ENCODE data around the gene FANCI. TPM values are rescaled to one million over a fixed set of nuclear protein-coding genes. Genes with fewer than 3 reads are reported as not detected.

Gene FANCI
- total and polyA plus RNA-seq, 7 experiments from 2014 or later = 4.4 to 132 (median 9.6) TPM

- intact Hi-C loops (cut with micrococcal nuclease) = no loop called here
These were observed 99.1 kb downstream of the FANCI start for GRCh38 chr15:89342840-89343239.

GRCh38 chr15:89345248-89345647, 101.5 kb downstream of the FANCI start:
- H3K27ac Mint-ChIP-seq = no peak overlapping the region
- peaks cover 0 to 3% (median 0%) of the 10 kb centered on the region in 11 donors for H3K9me3 Mint-ChIP-seq
- Histone ChIP-seq H3K27ac (ENCODE audit: low read depth, low read length) (no peak overlapping the region), H3K9me3 (ENCODE audit: control insufficient read depth in 2 of 3, low read length in 3 of 3) (no peaks in the 10 kb centered on the region), H3K27me3 (ENCODE audit: control insufficient read depth in 2 of 2, insufficient read depth in 2 of 2, low read length in 2 of 2) (peaks cover 0 to 6% of the 10 kb centered on the region in 2 donors), H3K36me3 (ENCODE audit: control insufficient read depth in 2 of 3, insufficient read depth in 3 of 3, low read length in 3 of 3) (no peaks in the 10 kb centered on the region), H3K4me1 (ENCODE audit: control insufficient read depth in 2 of 2, insufficient read depth in 2 of 2, low read length in 2 of 2) (no peaks in the 10 kb centered on the region), H3K4me3 (ENCODE audit: low read length) (no peak overlapping the region)
- peaks cover 0 to 4% (median 0%) of the 10 kb centered on the region in 7 donors for H3K4me1 Mint-ChIP-seq
- ChIA-PET CTCF (interaction anchor here (0.6 to 1.8 kb wide), 2 partner anchors 13 to 157 kb away, joined by 3 to 5 read pairs; no protein-coding TSS in a partner anchor), POLR2A (no interaction called here)
- ATAC-seq = no peak
- no peak for DNase-seq
- H3K4me3 Mint-ChIP-seq = no peak overlapping the region
- intact Hi-C loops (cut with micrococcal nuclease) = no loop called here
- peaks cover 0 to 3% (median 0%) of the 10 kb centered on the region in 5 donors for H3K36me3 Mint-ChIP-seq
- H3K27me3 Mint-ChIP-seq = peaks cover 4 to 25% (median 9%) of the 10 kb centered on the region in 5 donors

More at GRCh38 chr15:89342840-89343239, 99.1 kb downstream of the FANCI start:
- Mint-ChIP-seq H3K9me3 (peaks cover 0 to 3% (median 0%) of the 10 kb centered on the region in 11 donors), H3K4me1 (peaks cover 0 to 3% (median under 1%) of the 10 kb centered on the region in 7 donors), H3K27ac (no peak overlapping the region), H3K4me3 (no peak overlapping the region), H3K36me3 (peaks cover 0 to 3% (median 0%) of the 10 kb centered on the region in 5 donors), H3K27me3 (peaks cover 4 to 22% (median 5%) of the 10 kb centered on the region in 5 donors)
- Histone ChIP-seq H3K27ac (ENCODE audit: low read depth, low read length) (no peak overlapping the region), H3K36me3 (ENCODE audit: control insufficient read depth in 2 of 3, insufficient read depth in 3 of 3, low read length in 3 of 3) (no peaks in the 10 kb centered on the region), H3K4me3 (ENCODE audit: low read length) (no peak overlapping the region), H3K27me3 (ENCODE audit: control insufficient read depth in 2 of 2, insufficient read depth in 2 of 2, low read length in 2 of 2) (peaks cover 0 to 2% of the 10 kb centered on the region in 2 donors), H3K4me1 (ENCODE audit: control insufficient read depth in 2 of 2, insufficient read depth in 2 of 2, low read length in 2 of 2) (no peaks in the 10 kb centered on the region), H3K9me3 (ENCODE audit: control insufficient read depth in 2 of 3, low read length in 3 of 3) (no peaks in the 10 kb centered on the region)
- ChIA-PET CTCF (no interaction called here), POLR2A (no interaction called here)
- ATAC-seq = no peak
- DNase-seq = no peak

- Mint-ChIP-seq H3K36me3 (peaks cover 0 to 3% (median 0%) of the 10 kb centered on the region in 5 donors), H3K4me3 (no peak overlapping the region), H3K27me3 (peaks cover 5 to 20% (median 11%) of the 10 kb centered on the region in 5 donors), H3K4me1 (peaks cover 0 to 4% (median 0%) of the 10 kb centered on the region in 7 donors), H3K9me3 (peaks cover 0 to 3% (median 0%) of the 10 kb centered on the region in 11 donors), H3K27ac (no peak overlapping the region)
- Histone ChIP-seq H3K36me3 (ENCODE audit: control insufficient read depth in 2 of 3, insufficient read depth in 3 of 3, low read length in 3 of 3) (no peaks in the 10 kb centered on the region), H3K27me3 (ENCODE audit: control insufficient read depth in 2 of 2, insufficient read depth in 2 of 2, low read length in 2 of 2) (peaks cover 0 to 6% of the 10 kb centered on the region in 2 donors), H3K4me3 (ENCODE audit: low read length) (no peak overlapping the region), H3K27ac (ENCODE audit: low read depth, low read length) (no peak overlapping the region), H3K9me3 (ENCODE audit: control insufficient read depth in 2 of 3, low read length in 3 of 3) (no peaks in the 10 kb centered on the region), H3K4me1 (ENCODE audit: control insufficient read depth in 2 of 2, insufficient read depth in 2 of 2, low read length in 2 of 2) (no peaks in the 10 kb centered on the region)
- ChIA-PET CTCF (interaction anchor here (1.3 kb wide), 1 partner anchor 12 kb away, joined by 3 read pairs; no protein-coding TSS in a partner anchor), POLR2A (no interaction called here)
- intact Hi-C loops (cut with micrococcal nuclease) = no loop called here
- ATAC-seq = no peak
- no peak for DNase-seq
These were observed 102.9 kb downstream of the FANCI start for GRCh38 chr15:89346516-89347231.

GRCh38 chr15:89349206-89349558, 105.4 kb downstream of the FANCI start:
- no peak overlapping the region for H3K4me3 Mint-ChIP-seq
- peaks cover 0 to 3% (median 0%) of the 10 kb centered on the region in 11 donors for H3K9me3 Mint-ChIP-seq
- peaks cover 0 to 3% (median 0%) of the 10 kb centered on the region in 5 donors for H3K36me3 Mint-ChIP-seq
- H3K4me1 Mint-ChIP-seq = peaks cover 0 to 6% (median 0%) of the 10 kb centered on the region in 7 donors
- POLR2A ChIA-PET = no interaction called here
- no peak overlapping the region for H3K27ac Mint-ChIP-seq
- Histone ChIP-seq H3K4me1 (ENCODE audit: control insufficient read depth in 2 of 2, insufficient read depth in 2 of 2, low read length in 2 of 2) (no peaks in the 10 kb centered on the region), H3K36me3 (ENCODE audit: control insufficient read depth in 2 of 3, insufficient read depth in 3 of 3, low read length in 3 of 3) (no peaks in the 10 kb centered on the region), H3K27ac (ENCODE audit: low read depth, low read length) (no peak overlapping the region), H3K4me3 (ENCODE audit: low read length) (no peak overlapping the region), H3K27me3 (ENCODE audit: control insufficient read depth in 2 of 2, insufficient read depth in 2 of 2, low read length in 2 of 2) (peaks cover 0 to 6% of the 10 kb centered on the region in 2 donors), H3K9me3 (ENCODE audit: control insufficient read depth in 2 of 3, low read length in 3 of 3) (no peaks in the 10 kb centered on the region)
- CTCF ChIA-PET = no interaction called here
- ATAC-seq (no peak), DNase-seq (no peak)
- peaks cover 5 to 35% (median 21%) of the 10 kb centered on the region in 5 donors for H3K27me3 Mint-ChIP-seq
- intact Hi-C loops (cut with micrococcal nuclease) = no loop called here

- peak; percentile 18 for ATAC-seq
- Mint-ChIP-seq H3K27me3 (peaks cover 24 to 56% (median 46%) of the 10 kb centered on the region in 5 donors), H3K4me1 (peaks cover 0 to 3% (median 0%) of the 10 kb centered on the region in 7 donors)
These were observed 108.7 kb downstream of the FANCI start for GRCh38 chr15:89352476-89352875.

GRCh38 chr15:89353991-89354390, 110.2 kb downstream of the FANCI start:
- H3K9me3 Mint-ChIP-seq = no peaks in the 10 kb centered on the region
- Histone ChIP-seq H3K27ac (ENCODE audit: low read depth, low read length) (no peak overlapping the region), H3K9me3 (ENCODE audit: control insufficient read depth in 2 of 3, low read length in 3 of 3) (no peaks in the 10 kb centered on the region), H3K27me3 (ENCODE audit: control insufficient read depth in 2 of 2, insufficient read depth in 2 of 2, low read length in 2 of 2) (peaks cover 3 to 7% of the 10 kb centered on the region in 2 donors), H3K4me1 (ENCODE audit: control insufficient read depth in 2 of 2, insufficient read depth in 2 of 2, low read length in 2 of 2) (peaks cover 1% of the 10 kb centered on the region in 2 donors), H3K4me3 (ENCODE audit: low read length) (no peak overlapping the region), H3K36me3 (ENCODE audit: control insufficient read depth in 2 of 3, insufficient read depth in 3 of 3, low read length in 3 of 3) (no peaks in the 10 kb centered on the region)
- ATAC-seq (no peak), DNase-seq (no peak)
- no peak overlapping the region for H3K4me3 Mint-ChIP-seq
- H3K27me3 Mint-ChIP-seq = peaks cover 28 to 59% (median 55%) of the 10 kb centered on the region in 5 donors
- ChIA-PET CTCF (interaction anchor here (0.8 kb wide), 1 partner anchor 10 kb away, joined by 3 read pairs; no protein-coding TSS in a partner anchor), POLR2A (no interaction called here)
- intact Hi-C loops (cut with micrococcal nuclease) = no loop called here
- H3K36me3 Mint-ChIP-seq = no peaks in the 10 kb centered on the region
- peaks cover 0 to 7% (median 0%) of the 10 kb centered on the region in 7 donors for H3K4me1 Mint-ChIP-seq
- no peak overlapping the region for H3K27ac Mint-ChIP-seq

More at GRCh38 chr15:89352476-89352875, 108.7 kb downstream of the FANCI start:
- no peaks in the 10 kb centered on the region for H3K36me3 Mint-ChIP-seq
- H3K4me1 ChIP-seq (ENCODE audit: control insufficient read depth in 2 of 2, insufficient read depth in 2 of 2, low read length in 2 of 2) = no peaks in the 10 kb centered on the region
- H3K4me3 ChIP-seq (ENCODE audit: low read length) = no peak overlapping the region
- H3K4me3 Mint-ChIP-seq = no peak overlapping the region
- H3K27ac Mint-ChIP-seq = no peak overlapping the region
- no peak for DNase-seq
- H3K9me3 Mint-ChIP-seq = no peaks in the 10 kb centered on the region
- CTCF ChIA-PET = no interaction called here
- H3K9me3 ChIP-seq (ENCODE audit: control insufficient read depth in 2 of 3, low read length in 3 of 3) = no peaks in the 10 kb centered on the region
- intact Hi-C loops (cut with micrococcal nuclease) = no loop called here
- no peak overlapping the region for H3K27ac ChIP-seq (ENCODE audit: low read depth, low read length)
- peaks cover 3 to 8% of the 10 kb centered on the region in 2 donors for H3K27me3 ChIP-seq (ENCODE audit: control insufficient read depth in 2 of 2, insufficient read depth in 2 of 2, low read length in 2 of 2)
- POLR2A ChIA-PET = interaction anchor here (0.7 kb wide), 1 partner anchor 21 kb away, joined by 3 read pairs; no protein-coding TSS in a partner anchor
- H3K36me3 ChIP-seq (ENCODE audit: control insufficient read depth in 2 of 3, insufficient read depth in 3 of 3, low read length in 3 of 3) = no peaks in the 10 kb centered on the region

All from naive thymus-derived CD4-positive, alpha-beta T cell (primary cell).